ENCODE measurements around the gene PLCL1. TPM values are rescaled to one million over a fixed set of nuclear protein-coding genes. Genes with fewer than 3 reads are reported as not detected.

Gene PLCL1
- total and polyA plus RNA-seq, 2 donors (not counting 3 experiments of a cell fraction or from before 2014, with no cell fraction given): 0.79 to 3.4 TPM

DNA sequence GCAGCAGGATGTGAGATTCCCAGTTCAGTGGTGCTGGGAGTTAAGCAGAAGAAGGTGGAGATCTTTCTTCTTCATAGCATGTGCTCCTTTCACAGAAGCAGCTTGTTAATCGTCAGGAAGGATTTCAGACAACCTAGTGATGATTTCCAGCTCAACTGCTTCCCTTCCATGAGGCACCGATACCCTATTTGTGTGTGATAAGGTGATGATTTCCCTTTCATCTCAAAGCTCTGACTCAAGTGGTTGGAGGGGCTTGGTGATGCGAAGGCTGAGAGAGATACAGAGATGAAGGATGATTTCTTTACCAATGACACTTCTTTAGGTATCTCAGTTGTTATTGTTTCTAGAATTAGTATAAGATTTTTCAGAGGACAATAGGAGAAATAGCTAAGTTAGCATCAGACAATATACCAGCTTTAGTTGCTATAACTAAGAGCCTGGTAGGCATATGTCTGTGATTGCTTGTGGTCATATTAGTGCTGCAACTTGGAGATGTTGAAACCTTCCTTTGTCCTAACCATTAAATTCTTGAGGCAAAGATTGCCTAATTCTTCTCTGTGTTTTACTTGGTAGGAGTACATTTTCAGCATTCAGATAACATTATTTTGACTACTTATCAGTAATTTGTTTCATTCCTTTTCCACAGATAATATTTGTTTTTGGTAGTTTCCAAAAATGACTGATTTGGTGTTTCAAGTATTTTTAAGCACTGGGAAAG lies 111.3 kb downstream of the PLCL1 start:
- Histone ChIP-seq H3K9ac (replicated peaks; ENCODE audit: extremely low read depth, insufficient read depth, low read length) (no peak overlapping the region), H3K27ac (ENCODE audit: insufficient read depth, low read depth, low read length) (no peak overlapping the region), H3K9me1 (replicated peaks; ENCODE audit: control insufficient read depth, extremely low read depth, insufficient read depth, low read length) (no peaks in the 10 kb centered on the region), H3K27me3 (ENCODE audit: control insufficient read depth in 2 of 2, insufficient read depth in 2 of 2, low read length in 2 of 2) (no peaks in the 10 kb centered on the region), H2AFZ (ENCODE audit: low read depth, low read length) (peak overlapping the region; percentile 34), H3K4me2 (ENCODE audit: insufficient read depth, low read length) (no peak overlapping the region), H3K79me2 (ENCODE audit: control insufficient read depth, insufficient read depth, low read length) (no peaks in the 10 kb centered on the region), H3K36me3 (ENCODE audit: control insufficient read depth in 2 of 2, extremely low read depth in 1 of 2, insufficient read depth in 2 of 2, low read length in 2 of 2) (no peaks in the 10 kb centered on the region), H3K4me1 (ENCODE audit: control insufficient read depth, extremely low read depth, insufficient read depth, low read length) (peaks cover 5% of the 10 kb centered on the region), H3K4me3 (replicated peaks in 1 of 3; ENCODE audit: insufficient read depth in 1 of 3, low read depth in 1 of 3, low read length in 3 of 3) (no peak overlapping the region), H4K20me1 (replicated peaks; ENCODE audit: control insufficient read depth, extremely low read depth, insufficient read depth, low read length) (no peaks in the 10 kb centered on the region), H3K9me3 (replicated peaks; ENCODE audit: control insufficient read depth, insufficient read depth, low read length) (no peaks in the 10 kb centered on the region)
- dilution Hi-C loops (cut with MboI; ENCODE audit: extremely low pct_ligation_motif_present, low sequenced_read_pairs): no loop called here
- no peak for DNase-seq (ENCODE audit: low read depth, low spot score)
- intact Hi-C loops (cut with micrococcal nuclease): no loop called here
- ChIA-PET CTCF (interaction anchor here (0.6 to 1.5 kb wide), 2 partner anchors 8 to 102 kb away, joined by 3 to 6 read pairs; no protein-coding TSS in a partner anchor), POLR2A (no interaction called here)
- BruUV-seq (replicated peaks): no TSS peak
- FAIRE-seq: no peak
- TF ChIP-seq POLR2AphosphoS5 (IDR thresholded peaks at IDR 0.05; ENCODE audit: insufficient read depth, low read depth, low read length): no peak
- no peak for TF ChIP-seq JUN (IDR thresholded peaks at IDR 0.05; ENCODE audit: borderline replicate concordance, insufficient read depth, insufficient read length, low read depth)
- no peak for TF ChIP-seq EZH2 (IDR thresholded peaks at IDR 0.05; ENCODE audit: borderline replicate concordance, low read depth, low read length, severe bottlenecking)
- no peak for TF ChIP-seq MYC (IDR thresholded peaks at IDR 0.05; ENCODE audit: low read depth, low read length)
- TF ChIP-seq, protein P1, sequence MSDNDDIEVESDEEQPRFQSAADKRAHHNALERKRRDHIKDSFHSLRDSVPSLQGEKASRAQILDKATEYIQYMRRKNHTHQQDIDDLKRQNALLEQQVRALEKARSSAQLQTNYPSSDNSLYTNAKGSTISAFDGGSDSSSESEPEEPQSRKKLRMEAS (IDR thresholded peaks at IDR 0.05; ENCODE audit: insufficient read depth, insufficient read length): no peak
- no peak for TF ChIP-seq POLR2A (IDR thresholded peaks at IDR 0.05; ENCODE audit: low read depth, low read length)
- TF ChIP-seq, protein P2, sequence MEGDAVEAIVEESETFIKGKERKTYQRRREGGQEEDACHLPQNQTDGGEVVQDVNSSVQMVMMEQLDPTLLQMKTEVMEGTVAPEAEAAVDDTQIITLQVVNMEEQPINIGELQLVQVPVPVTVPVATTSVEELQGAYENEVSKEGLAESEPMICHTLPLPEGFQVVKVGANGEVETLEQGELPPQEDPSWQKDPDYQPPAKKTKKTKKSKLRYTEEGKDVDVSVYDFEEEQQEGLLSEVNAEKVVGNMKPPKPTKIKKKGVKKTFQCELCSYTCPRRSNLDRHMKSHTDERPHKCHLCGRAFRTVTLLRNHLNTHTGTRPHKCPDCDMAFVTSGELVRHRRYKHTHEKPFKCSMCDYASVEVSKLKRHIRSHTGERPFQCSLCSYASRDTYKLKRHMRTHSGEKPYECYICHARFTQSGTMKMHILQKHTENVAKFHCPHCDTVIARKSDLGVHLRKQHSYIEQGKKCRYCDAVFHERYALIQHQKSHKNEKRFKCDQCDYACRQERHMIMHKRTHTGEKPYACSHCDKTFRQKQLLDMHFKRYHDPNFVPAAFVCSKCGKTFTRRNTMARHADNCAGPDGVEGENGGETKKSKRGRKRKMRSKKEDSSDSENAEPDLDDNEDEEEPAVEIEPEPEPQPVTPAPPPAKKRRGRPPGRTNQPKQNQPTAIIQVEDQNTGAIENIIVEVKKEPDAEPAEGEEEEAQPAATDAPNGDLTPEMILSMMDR (IDR thresholded peaks at IDR 0.05; ENCODE audit: extremely low read depth in 1 of 2, insufficient read depth in 1 of 2, low read depth in 1 of 2, low read length in 2 of 2): no peak
- no peak for TF ChIP-seq GATA2 (IDR thresholded peaks at IDR 0.05; ENCODE audit: insufficient read depth, insufficient read length, low read depth, low read length)
- TF ChIP-seq FOS (IDR thresholded peaks at IDR 0.05; ENCODE audit: borderline replicate concordance, insufficient read depth, low read length): no peak
